Posterior cingulate gyrus (tissue), 11 donors: ENCODE measurements around the gene TRPV4.

Experiments used
- DNase-seq, 10 donors: peaks; one replicate each; pipeline versions ENCODE4 v3.0.0 to v3.0.0-alpha.2; 2020 to 2021; ENCODE audit warnings: mixed read lengths in 3 of 10
- intact Hi-C: fragments of 100-400 bp; cut with DNase I; formaldehyde crosslinking; loops from one replicate; pipeline ENCODE4 v1.15.1; 2023

TRPV4 gene

DNA sequence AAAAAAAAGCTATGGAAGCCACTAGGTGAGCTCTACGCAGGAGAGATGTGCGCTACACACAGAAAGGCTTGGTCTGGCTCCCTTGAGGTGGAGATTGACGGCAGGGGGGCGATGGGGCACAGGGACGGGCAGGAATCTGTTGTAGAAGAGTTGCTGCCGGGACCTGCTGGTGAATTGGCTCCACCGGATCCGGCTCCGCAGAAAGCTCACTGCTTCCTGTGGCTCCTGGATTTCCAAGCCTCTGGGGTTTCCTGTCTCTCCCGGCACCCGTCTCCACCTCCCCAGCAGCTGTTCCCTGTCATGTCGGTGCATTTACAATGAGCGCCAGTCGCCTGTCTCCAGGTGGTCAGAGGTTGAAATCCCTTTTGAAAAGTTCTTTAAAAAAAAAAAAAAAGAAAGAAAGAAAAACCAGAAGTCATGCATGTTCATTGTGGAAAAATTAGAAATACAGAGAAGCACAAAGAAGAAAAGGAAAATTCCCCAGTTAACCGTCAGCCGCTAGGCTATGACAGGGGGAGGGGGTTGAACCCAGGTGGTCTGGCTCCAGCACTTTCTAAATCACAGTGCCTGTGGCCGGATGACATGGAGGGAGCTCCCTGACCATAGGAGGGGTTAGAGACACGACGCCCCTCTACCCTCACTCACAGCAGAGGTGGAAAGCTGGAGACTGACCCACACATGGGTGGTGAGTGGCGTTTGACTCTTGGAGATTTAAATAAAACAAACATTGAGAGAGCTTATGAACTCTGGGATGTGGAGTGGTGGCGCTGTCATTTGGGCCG, 98.8 kb downstream of the TRPV4 start:
- intact Hi-C loops: no loop called here
- DNase-seq: peak in 8 of 10 donors; percentile 0 to 90 (median 39)
